GM23338 (cell line): ENCODE results near the gene GDPD2. TPM values are rescaled to one million over a fixed set of nuclear protein-coding genes. Genes with fewer than 3 reads are reported as not detected.
A peak's percentile ranks its signal among the peaks of the same experiment; 100 is the strongest.

ENCODE experiments used
- ATAC-seq: fragments of 200-7000 bp; cut with Tn5 transposase; 3 replicates; pipeline ENCODE4 v1.9.1; 2020
- DNase-seq: peaks from one replicate; pipeline ENCODE4 v3.0.0-alpha.2; 2015; ENCODE audit warnings: low spot score
- H2AFZ ChIP-seq: fragments of 200-600 bp; sonication (generic); 2 replicates; pipeline ENCODE4 v1.8.0; 2016; ENCODE audit warnings: antibody characterized with exemption, mild to moderate bottlenecking, moderate library complexity
- H3F3A ChIP-seq: fragments of 200-600 bp; sonication (generic); replicated peaks from 2 replicates; pipeline ENCODE4 v1.8.0; 2017; ENCODE audit warnings: antibody characterized with exemption, mixed run types, low read depth
- H3K27ac ChIP-seq: fragments of 200-600 bp; sonication (generic); 2 replicates; pipeline ENCODE4 v1.6.1; 2016; ENCODE audit warnings: low read depth
- H3K27me3 ChIP-seq: fragments of 200-600 bp; sonication (generic); 2 replicates; pipeline ENCODE4 v1.8.0; 2016; ENCODE audit warnings: mild to moderate bottlenecking, mixed run types, moderate library complexity; ENCODE audit not compliant: insufficient read depth
- H3K36me3 ChIP-seq: fragments of 200-600 bp; sonication (generic); 2 replicates; pipeline ENCODE4 v1.8.0; 2016; ENCODE audit warnings: mild to moderate bottlenecking; ENCODE audit not compliant: insufficient read depth
- H3K4me1 ChIP-seq: fragments of 200-600 bp; sonication (generic); 2 replicates; pipeline ENCODE4 v1.8.0; 2016; ENCODE audit warnings: mild to moderate bottlenecking, moderate library complexity; ENCODE audit not compliant: insufficient read depth
- H3K4me2 ChIP-seq: fragments of 200-600 bp; sonication (generic); 2 replicates; pipeline ENCODE4 v1.7.1; 2017; ENCODE audit warnings: mixed run types
- H3K4me3 ChIP-seq: fragments of 200-600 bp; sonication (generic); 2 replicates; pipeline ENCODE4 v1.6.1; 2016; ENCODE audit warnings: mixed run types
- H3K79me2 ChIP-seq: fragments of 200-600 bp; sonication (generic); replicated peaks from 2 replicates; pipeline ENCODE4 v1.8.0; 2017; ENCODE audit warnings: mild to moderate bottlenecking; ENCODE audit not compliant: insufficient read depth
- H3K9me2 ChIP-seq: fragments of 200-600 bp; sonication (generic); 2 replicates; pipeline ENCODE4 v1.8.0; 2017; ENCODE audit not compliant: insufficient read depth
- H4K20me1 ChIP-seq: fragments of 200-600 bp; sonication (generic); replicated peaks from 2 replicates; pipeline ENCODE4 v1.8.0; 2017; ENCODE audit warnings: mild to moderate bottlenecking; ENCODE audit not compliant: insufficient read depth
- H3K27ac Mint-ChIP-seq: 2 replicates; pipeline ENCODE4 v1.8.0; 2020; ENCODE audit warnings: inconsistent platforms, mild to moderate bottlenecking, moderate library complexity, mixed read lengths
- H3K27me3 Mint-ChIP-seq: 3 replicates; pipeline ENCODE4 v1.8.0; 2022; ENCODE audit warnings: low read depth, mild to moderate bottlenecking, moderate library complexity, mixed read lengths, inconsistent platforms; ENCODE audit not compliant: insufficient read depth, poor library complexity
- H3K36me3 Mint-ChIP-seq: 3 replicates; pipeline ENCODE4 v1.8.0; 2021; ENCODE audit warnings: low read depth, mild to moderate bottlenecking, inconsistent platforms, moderate library complexity, mixed read lengths
- H3K4me1 Mint-ChIP-seq: 3 replicates; pipeline ENCODE4 v1.8.0; 2020; ENCODE audit warnings: mild to moderate bottlenecking, inconsistent platforms, mixed read lengths
- H3K4me3 Mint-ChIP-seq: 3 replicates; pipeline ENCODE4 v1.8.0; 2021; ENCODE audit warnings: moderate library complexity, mild to moderate bottlenecking, inconsistent platforms, mixed read lengths
- H3K9me3 Mint-ChIP-seq: 3 replicates; pipeline ENCODE4 v1.8.0; 2020; ENCODE audit warnings: moderate library complexity, mild to moderate bottlenecking, inconsistent platforms, mixed read lengths
- CREB1 ChIP-seq: fragments of 250-450 bp; sonication (Bioruptor Pico); IDR thresholded peaks from 2 replicates; pipeline ENCODE4 v1.5.0; 2020; ENCODE audit warnings: low read depth, mild to moderate bottlenecking, moderate library complexity
- CTCF ChIP-seq, 2 experiments: fragments of 200-600 bp in 1 of 2; sonication (generic) in 1 of 2; conservative IDR thresholded peaks; 2 replicates each; pipeline versions ENCODE4 v1.5.1 to v1.6.1; 2016 to 2017; ENCODE audit warnings: antibody characterized with exemption in 2 of 2, low read depth in 2 of 2, mild to moderate bottlenecking in 2 of 2, moderate library complexity in 1 of 2
- ETS1 ChIP-seq: IDR thresholded peaks from 2 replicates; pipeline ENCODE4 v1.6.1; 2016; ENCODE audit warnings: antibody characterized with exemption
- NANOG ChIP-seq: IDR thresholded peaks from 2 replicates; pipeline ENCODE4 v1.6.1; 2016; ENCODE audit warnings: antibody characterized with exemption, borderline replicate concordance
- POLR2AphosphoS5 ChIP-seq: IDR thresholded peaks from 2 replicates; pipeline ENCODE4 v1.6.1; 2016; ENCODE audit warnings: antibody characterized with exemption, low read depth
- ZNF114 ChIP-seq: fragments of 250-450 bp; sonication (Bioruptor Pico); IDR thresholded peaks from 2 replicates; pipeline ENCODE4 v1.5.0; 2020; ENCODE audit warnings: mild to moderate bottlenecking, moderate library complexity
- ZNF462 ChIP-seq: fragments of 250-450 bp; sonication (Bioruptor Pico); IDR thresholded peaks from 2 replicates; pipeline ENCODE4 v1.5.0; 2020; ENCODE audit warnings: mild to moderate bottlenecking, moderate library complexity
- polyA plus RNA-seq: library from polyadenylated mRNA; unstranded; fragments of >200 nt; fragmentation: Nextera tagmentation; extraction: Ambion mirVana; gene quantifications from 2 replicates; pipeline ENCODE4 v1.2.1, GENCODE V29; 2016
- total RNA-seq: library from RNA; depleted of rRNA; stranded (reverse); fragments of >200 nt; shearing (Covaris generic); gene quantifications from 2 replicates; pipeline ENCODE4 v1.2.3, GENCODE V29; 2014

Gene GDPD2
- total and polyA plus RNA-seq, 2 experiments from 2014 or later = 5.2 to 11.3 TPM

GRCh38 chrX:70432936-70433847 is 10.1 kb downstream of the GDPD2 start:
- no peaks in the 10 kb centered on the region for H3K9me3 Mint-ChIP-seq
- H3K4me1 Mint-ChIP-seq = peaks cover 18% of the 10 kb centered on the region
- no peaks in the 10 kb centered on the region for H4K20me1 ChIP-seq
- peak overlapping the region; percentile 87; the same call in 1 of the 2 replicates for H2AFZ ChIP-seq
- no peaks in the 10 kb centered on the region for H3K27me3 ChIP-seq
- no peaks in the 10 kb centered on the region for H3K9me2 ChIP-seq
- H3K4me3 Mint-ChIP-seq = peak overlapping the region; percentile 90
- no peak for ATAC-seq
- no peak for DNase-seq
- peaks cover 29% of the 10 kb centered on the region for H3K36me3 Mint-ChIP-seq
- H3K4me2 ChIP-seq = peak overlapping the region; percentile 71
- H3K4me3 ChIP-seq = peak overlapping the region; percentile 81; the same call in 1 of the 2 replicates
- H3K27me3 Mint-ChIP-seq = peaks cover 4% of the 10 kb centered on the region
- TF ChIP-seq ETS1 (no peak), CTCF (conservative IDR thresholded peaks at IDR 0.05; ENCODE audit: low read depth in 2 of 2) (no peak), ZNF114 (CRISPR knock-in tag) (no peak)
- no peak overlapping the region for H3K27ac ChIP-seq
- H3K36me3 ChIP-seq = no peaks in the 10 kb centered on the region
- no peaks in the 10 kb centered on the region for H3K79me2 ChIP-seq
- H3K27ac Mint-ChIP-seq = peak overlapping the region; percentile 82; the same call in 1 of the 2 replicates
- no peaks in the 10 kb centered on the region; the same call in 1 of the 2 replicates for H3K4me1 ChIP-seq
- no peaks in the 10 kb centered on the region for H3F3A ChIP-seq

- peak overlapping the region; percentile 81 for H3K27ac ChIP-seq
- H3K36me3 Mint-ChIP-seq = peaks cover 25% of the 10 kb centered on the region
Measured at GRCh38 chrX:70433848-70434351, 10.8 kb downstream of the GDPD2 start.

More at GRCh38 chrX:70433848-70434351, 10.8 kb downstream of the GDPD2 start:
- Histone ChIP-seq H4K20me1 (no peaks in the 10 kb centered on the region), H3F3A (no peaks in the 10 kb centered on the region), H3K9me2 (no peaks in the 10 kb centered on the region), H3K4me1 (no peaks in the 10 kb centered on the region; the same call in 1 of the 2 replicates), H2AFZ (peak overlapping the region; percentile 90), H3K36me3 (no peaks in the 10 kb centered on the region), H3K4me2 (peak overlapping the region; percentile 83), H3K79me2 (no peaks in the 10 kb centered on the region), H3K4me3 (peak overlapping the region; percentile 81), H3K27me3 (no peaks in the 10 kb centered on the region)
- Mint-ChIP-seq H3K27me3 (peaks cover 4% of the 10 kb centered on the region), H3K27ac (peak overlapping the region; percentile 98), H3K4me3 (peak overlapping the region; percentile 90), H3K9me3 (no peaks in the 10 kb centered on the region), H3K4me1 (peaks cover 18% of the 10 kb centered on the region)
- DNase-seq (peak; percentile 73), ATAC-seq (peak; percentile 63)
- TF ChIP-seq NANOG = no peak
- TF ChIP-seq POLR2AphosphoS5 = peak; percentile 69
- TF ChIP-seq CREB1 (CRISPR knock-in tag) = peak; percentile 91
- peak; percentile 44 to 80 for TF ChIP-seq CTCF (conservative IDR thresholded peaks at IDR 0.05; ENCODE audit: low read depth in 2 of 2)
- TF ChIP-seq ZNF462 (CRISPR knock-in tag) = no peak
